ENCODE results near the gene PTGDR2.
"Not testable (repeated sequence)": the region's sequence is repeated elsewhere in the genome, so short reads cannot be mapped to it uniquely, and the experiment has no call there.

The PTGDR2 gene

DNA sequence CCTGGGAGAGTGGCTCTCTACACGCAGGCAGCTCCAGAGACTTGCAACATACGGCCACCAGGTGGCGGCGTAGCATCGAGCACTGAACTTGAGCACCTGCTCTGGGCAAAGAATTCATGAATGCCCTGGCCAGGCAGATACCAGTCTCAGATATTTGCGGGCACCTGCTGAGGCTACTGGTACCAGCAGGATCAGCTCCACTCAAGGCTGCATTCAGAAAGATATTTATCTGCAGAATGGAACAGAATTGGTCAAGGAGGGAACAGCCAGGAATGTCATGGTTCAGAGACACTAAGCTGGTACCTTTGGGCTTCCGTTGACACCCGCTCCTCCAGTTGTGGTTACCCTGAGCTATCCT is 24.6 kb downstream of the PTGDR2 start:
- no peak for TF ChIP-seq POLR2AphosphoS5 (IDR thresholded peaks at IDR 0.05; ENCODE audit: low read depth, low read length)
- TF ChIP-seq TAF1 (IDR thresholded peaks at IDR 0.05; ENCODE audit: borderline replicate concordance, low read depth, low read length) = no peak
- TF ChIP-seq POLR2A (IDR thresholded peaks at IDR 0.05; ENCODE audit: low read depth, low read length) = no peak
- DNase-seq (ENCODE audit: insufficient read length) = peak; percentile 65
- peak; percentile 98 for FAIRE-seq

DNA sequence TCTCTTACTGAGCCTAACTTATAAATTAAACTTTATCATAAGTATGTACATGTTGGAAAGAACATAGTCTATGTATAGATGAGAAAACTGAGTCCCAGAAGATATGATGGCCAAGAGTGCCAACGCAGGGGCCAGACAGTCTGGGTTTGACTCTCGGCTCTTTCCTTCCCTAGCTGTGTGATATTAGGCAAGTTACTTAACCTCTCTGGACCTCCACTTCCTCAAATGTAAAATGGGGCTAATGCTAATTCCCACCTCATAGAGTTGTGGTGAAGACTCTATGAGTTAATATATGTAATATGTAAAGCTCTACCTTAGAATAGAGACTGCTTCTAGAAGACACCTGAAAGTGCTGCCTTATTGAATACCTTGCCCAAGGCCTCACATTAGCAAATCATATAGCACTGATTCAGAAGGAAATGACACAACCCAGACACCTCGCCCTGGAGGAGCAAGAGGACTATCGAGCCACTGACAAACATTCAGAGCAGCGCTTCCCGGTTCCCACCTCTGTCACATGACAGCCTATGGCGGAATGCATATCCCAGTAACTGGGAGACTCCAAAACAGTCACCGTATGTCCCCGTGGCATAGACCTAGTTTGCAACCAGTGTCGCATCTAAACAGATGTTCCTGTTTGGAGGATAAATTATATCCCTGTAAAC is 25.1 kb downstream of the PTGDR2 start:
- no peak for DNase-seq (ENCODE audit: insufficient read length)
- TF ChIP-seq TAF1 (IDR thresholded peaks at IDR 0.05; ENCODE audit: borderline replicate concordance, low read depth, low read length) (no peak), POLR2A (IDR thresholded peaks at IDR 0.05; ENCODE audit: low read depth, low read length) (no peak), POLR2AphosphoS5 (IDR thresholded peaks at IDR 0.05; ENCODE audit: low read depth, low read length) (no peak)
- no peak for FAIRE-seq

DNA sequence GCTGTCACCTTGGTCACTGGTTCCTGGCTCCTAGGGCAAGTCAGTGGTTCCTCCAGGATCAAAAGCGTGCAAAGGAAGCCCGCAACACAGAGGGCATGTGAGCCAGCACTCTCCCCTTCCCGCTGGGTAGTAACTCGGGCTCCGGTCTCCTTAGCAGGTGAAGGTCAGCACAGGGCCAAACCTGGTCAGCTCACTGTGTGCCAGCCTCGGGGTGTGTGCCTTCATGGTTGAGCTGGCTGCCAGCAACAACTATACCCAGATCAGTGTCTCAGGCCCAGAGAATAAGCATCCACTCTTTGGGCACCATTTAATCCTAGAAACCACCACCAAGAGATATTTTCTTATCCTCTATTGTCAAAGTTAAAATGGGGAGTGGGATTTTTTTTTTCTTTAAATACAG is 30.0 kb downstream of the PTGDR2 start:
- TF ChIP-seq TAF1 (IDR thresholded peaks at IDR 0.05; ENCODE audit: borderline replicate concordance, low read depth, low read length) (no peak), POLR2AphosphoS5 (IDR thresholded peaks at IDR 0.05; ENCODE audit: low read depth, low read length) (no peak), POLR2A (IDR thresholded peaks at IDR 0.05; ENCODE audit: low read depth, low read length) (no peak)
- DNase-seq (ENCODE audit: insufficient read length) (no peak), FAIRE-seq (no peak)

DNA sequence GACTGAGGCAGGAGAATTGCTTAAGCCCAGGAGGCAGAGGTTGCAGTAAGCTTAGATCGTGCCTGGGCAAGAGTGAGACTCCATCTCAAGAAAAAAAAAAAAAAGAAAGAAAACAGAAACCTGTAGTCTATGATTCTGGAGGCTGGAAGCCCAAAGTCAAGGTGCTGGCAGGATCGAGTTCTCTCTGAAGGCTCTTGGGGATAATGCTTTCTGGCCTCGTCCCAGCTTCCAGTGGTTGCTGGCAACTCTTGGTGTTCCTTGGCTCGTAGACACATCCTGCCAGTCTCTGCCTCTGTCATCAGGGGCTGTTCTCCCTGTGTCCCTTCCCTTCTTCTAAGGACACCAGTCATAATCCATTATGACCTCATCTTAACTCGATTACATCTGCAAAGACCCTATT is 30.6 kb downstream of the PTGDR2 start:
- FAIRE-seq (no peak), DNase-seq (ENCODE audit: insufficient read length) (no peak)
- TF ChIP-seq POLR2AphosphoS5 (IDR thresholded peaks at IDR 0.05; ENCODE audit: low read depth, low read length) = no peak
- no peak for TF ChIP-seq TAF1 (IDR thresholded peaks at IDR 0.05; ENCODE audit: borderline replicate concordance, low read depth, low read length)
- TF ChIP-seq POLR2A (IDR thresholded peaks at IDR 0.05; ENCODE audit: low read depth, low read length) = no peak

DNA sequence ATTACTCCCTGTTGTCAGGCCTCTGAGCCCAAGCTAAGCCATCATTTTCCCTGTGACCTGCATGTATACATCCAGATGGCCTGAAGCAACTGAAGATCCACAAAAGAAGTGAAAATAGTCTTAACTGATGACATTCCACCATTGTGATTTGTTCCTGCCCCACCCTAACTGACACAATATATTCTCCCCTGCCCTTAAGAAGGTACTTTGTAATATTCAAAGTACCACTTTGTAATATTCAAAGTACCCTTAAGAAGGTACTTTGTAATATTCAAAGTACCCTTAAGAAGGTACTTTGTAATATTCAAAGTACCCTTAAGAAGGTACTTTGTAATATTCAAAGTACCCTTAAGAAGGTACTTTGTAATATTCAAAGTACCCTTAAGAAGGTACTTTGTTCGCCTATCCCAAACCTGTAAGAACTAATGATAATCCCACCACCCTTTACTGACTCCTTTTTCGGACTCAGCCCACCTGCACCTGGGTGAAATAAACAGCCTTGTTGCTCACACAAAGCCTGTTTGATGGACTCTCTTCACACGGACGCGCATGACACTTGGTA is 31.9 kb downstream of the PTGDR2 start:
- DNase-seq (ENCODE audit: insufficient read length); FAIRE-seq: not testable (repeated sequence)

DNA sequence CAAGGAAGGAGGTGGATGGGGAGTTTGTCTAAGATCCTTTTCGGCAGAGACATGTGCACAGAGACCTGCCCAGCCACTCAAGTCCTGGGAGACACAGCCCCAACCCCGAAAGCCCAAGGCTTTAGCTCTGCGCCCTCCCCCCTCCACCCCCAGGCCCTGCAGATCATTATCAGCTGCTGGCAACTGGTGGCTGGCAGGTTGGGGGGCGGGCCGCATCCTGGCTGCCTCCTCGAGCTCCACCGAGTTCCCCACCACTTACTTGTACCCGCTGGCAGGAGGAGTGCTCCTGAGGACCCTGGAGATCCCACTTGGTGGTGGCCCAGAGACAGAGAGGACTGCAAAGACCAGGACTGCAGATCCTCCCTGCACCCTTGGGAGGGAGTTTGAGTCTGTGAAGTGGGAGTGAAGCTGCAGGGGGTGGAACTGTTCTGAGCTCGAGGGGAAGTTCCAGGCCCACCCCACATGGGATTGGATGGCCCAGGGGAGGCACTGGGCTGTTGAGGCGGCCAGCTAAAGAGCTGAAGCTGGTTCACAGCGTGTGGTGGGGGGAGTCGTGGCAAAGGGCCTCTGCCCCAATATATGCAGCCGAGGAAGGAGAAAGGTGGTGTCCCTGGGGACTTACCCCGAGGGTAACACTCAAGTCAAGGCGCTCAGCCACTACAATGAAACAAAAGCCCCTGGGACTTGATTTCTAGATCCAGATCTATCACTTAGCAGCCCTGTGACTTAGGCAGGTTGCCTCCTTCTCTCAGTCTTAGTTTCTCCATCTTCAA is 33.7 kb downstream of the PTGDR2 start:
- no peak for DNase-seq (ENCODE audit: insufficient read length)
- peak; percentile 54 for FAIRE-seq
- no peak for TF ChIP-seq TAF1 (IDR thresholded peaks at IDR 0.05; ENCODE audit: borderline replicate concordance, low read depth, low read length)

DNA sequence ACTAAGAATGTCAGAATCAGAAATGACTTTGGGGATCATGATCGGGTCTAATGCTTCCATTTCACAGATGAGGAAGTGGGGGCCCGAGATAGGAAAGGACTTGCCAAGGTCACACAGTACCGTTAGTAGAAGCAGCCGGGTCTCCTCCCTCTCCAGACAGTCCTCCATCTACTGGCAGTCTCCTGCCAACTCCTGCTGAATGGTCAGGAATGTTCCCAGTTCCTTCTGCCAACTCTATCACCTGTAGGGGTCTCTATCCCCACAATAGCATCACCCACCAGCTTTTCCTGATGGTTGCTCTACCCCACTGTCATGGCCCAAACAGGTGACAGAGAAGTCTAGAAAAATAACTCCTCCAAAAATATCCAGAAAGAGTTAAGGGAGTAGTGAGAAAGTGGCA is 37.7 kb downstream of the PTGDR2 start:
- FAIRE-seq = no peak
- DNase-seq (ENCODE audit: insufficient read length) = no peak
- TF ChIP-seq POLR2AphosphoS5 (IDR thresholded peaks at IDR 0.05; ENCODE audit: low read depth, low read length) (no peak), POLR2A (IDR thresholded peaks at IDR 0.05; ENCODE audit: low read depth, low read length) (no peak), TAF1 (IDR thresholded peaks at IDR 0.05; ENCODE audit: borderline replicate concordance, low read depth, low read length) (no peak)

DNA sequence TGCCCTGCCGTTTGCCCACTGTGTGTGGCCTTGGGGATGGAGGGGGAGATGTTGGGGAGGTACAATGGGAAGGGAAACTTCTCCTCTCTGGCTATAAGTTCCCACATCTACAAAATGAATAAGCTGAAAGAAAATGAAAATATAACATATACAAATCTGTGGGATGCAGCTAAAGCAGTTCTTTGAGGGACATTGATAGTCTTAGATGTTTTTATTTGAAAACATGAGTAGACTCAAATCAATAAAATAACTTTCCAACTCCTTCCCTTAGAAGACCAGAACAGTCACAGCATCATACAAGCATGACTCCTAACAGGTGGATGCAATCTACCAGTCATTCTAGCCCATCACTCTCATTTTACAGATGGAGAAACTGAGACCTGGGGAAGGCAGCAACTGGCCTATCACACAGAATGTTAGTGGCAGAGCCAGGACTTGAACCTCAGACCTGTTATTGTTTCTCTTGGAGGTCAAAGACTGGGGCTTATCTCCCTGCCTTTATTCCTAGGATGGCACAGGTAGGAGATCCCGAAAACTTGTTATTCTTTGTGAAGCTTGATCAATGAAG is 39.1 kb downstream of the PTGDR2 start:
- DNase-seq (ENCODE audit: insufficient read length) (no peak), FAIRE-seq (no peak)
- no peak for TF ChIP-seq POLR2A (IDR thresholded peaks at IDR 0.05; ENCODE audit: low read depth, low read length)
- TF ChIP-seq POLR2AphosphoS5 (IDR thresholded peaks at IDR 0.05; ENCODE audit: low read depth, low read length) = no peak
- TF ChIP-seq TAF1 (IDR thresholded peaks at IDR 0.05; ENCODE audit: borderline replicate concordance, low read depth, low read length) = no peak

DNA sequence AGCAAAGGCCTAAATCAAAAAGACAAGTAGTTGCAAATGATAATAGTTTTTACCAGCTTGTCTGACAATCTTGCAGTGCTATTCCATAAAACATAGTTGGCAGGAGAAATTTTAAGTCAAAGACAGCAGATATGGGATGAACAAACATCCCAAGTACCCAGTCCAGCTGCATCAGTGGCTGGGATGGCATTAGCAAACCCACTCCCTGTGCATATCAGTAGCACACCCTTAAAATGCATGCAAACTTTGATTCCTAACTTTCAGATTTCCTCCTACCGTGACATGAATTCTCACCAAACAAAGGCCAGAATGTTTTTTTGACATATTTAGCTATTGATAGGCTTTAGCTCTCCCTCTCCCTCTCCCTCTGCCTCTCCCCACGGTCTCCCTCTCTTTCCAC is 41.6 kb downstream of the PTGDR2 start:
- FAIRE-seq = no peak
- DNase-seq (ENCODE audit: insufficient read length) = no peak
- TF ChIP-seq TAF1 (IDR thresholded peaks at IDR 0.05; ENCODE audit: borderline replicate concordance, low read depth, low read length) = no peak
- no peak for TF ChIP-seq POLR2A (IDR thresholded peaks at IDR 0.05; ENCODE audit: low read depth, low read length)
- no peak for TF ChIP-seq POLR2AphosphoS5 (IDR thresholded peaks at IDR 0.05; ENCODE audit: low read depth, low read length)

DNA sequence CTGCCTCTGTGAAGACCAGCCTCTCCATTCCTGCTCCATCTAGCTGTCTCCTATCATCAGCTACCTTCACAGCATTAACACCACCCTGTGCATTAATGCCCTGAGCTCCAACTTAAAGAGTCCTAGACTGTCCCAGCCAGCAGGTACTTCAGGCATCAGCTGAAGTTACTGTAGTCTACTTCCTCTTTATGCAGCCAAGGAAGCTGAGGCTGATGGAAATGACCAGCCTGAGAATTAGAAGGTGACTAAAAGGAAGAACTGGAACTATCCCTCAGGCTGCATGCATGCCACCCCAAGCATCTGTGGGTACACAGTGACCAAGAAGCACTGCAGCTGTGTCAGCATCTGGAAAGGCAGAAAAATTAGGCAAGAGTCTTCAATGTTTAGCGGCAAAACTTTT is 42.4 kb downstream of the PTGDR2 start:
- TF ChIP-seq POLR2A (IDR thresholded peaks at IDR 0.05; ENCODE audit: low read depth, low read length) = no peak
- no peak for TF ChIP-seq TAF1 (IDR thresholded peaks at IDR 0.05; ENCODE audit: borderline replicate concordance, low read depth, low read length)
- no peak for TF ChIP-seq POLR2AphosphoS5 (IDR thresholded peaks at IDR 0.05; ENCODE audit: low read depth, low read length)
- DNase-seq (ENCODE audit: insufficient read length) (no peak), FAIRE-seq (peak; percentile 46)

DNA sequence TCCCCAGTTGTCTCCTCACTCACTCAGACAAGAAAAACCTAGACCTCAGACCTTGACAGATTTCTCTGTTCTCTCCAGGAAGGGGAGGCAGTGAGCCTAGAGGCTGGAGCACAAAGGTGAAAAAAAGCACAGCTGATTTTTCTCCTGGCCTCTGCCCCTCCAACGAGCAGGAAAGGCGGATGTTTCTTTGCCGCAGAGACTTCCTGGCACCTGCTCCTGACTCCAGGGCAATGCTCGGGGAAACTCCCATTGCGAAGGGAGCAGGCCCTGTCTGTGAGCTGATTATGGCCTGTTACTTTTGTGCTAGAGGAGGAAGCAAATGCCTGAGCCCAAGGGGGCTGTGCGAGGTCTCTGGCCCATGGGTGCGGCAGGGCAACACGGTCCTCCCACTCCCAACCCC is 45.2 kb downstream of the PTGDR2 start:
- peak; percentile 42 for FAIRE-seq
- no peak for DNase-seq (ENCODE audit: insufficient read length)
- TF ChIP-seq TAF1 (IDR thresholded peaks at IDR 0.05; ENCODE audit: borderline replicate concordance, low read depth, low read length) (no peak), POLR2AphosphoS5 (IDR thresholded peaks at IDR 0.05; ENCODE audit: low read depth, low read length) (no peak), POLR2A (IDR thresholded peaks at IDR 0.05; ENCODE audit: low read depth, low read length) (no peak)

DNA sequence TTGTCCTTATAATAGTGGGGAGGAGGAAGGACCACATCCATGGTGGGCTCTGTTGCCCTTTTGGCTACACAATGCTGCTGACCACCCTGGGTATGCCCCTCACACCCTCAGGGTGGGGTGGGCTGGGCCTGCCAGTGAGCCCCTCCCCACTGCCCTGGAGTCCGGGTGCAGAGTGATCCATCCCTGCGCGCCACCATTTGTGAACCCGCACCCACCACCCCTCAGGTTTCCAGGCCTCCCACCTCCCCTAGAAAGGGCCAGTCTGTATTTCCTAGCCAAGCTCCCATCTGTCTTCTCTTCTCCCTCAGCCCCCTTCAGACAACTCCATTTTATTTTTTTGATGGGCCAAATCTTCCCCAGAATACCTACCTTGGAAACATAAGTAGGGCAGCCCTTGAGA is 45.6 kb downstream of the PTGDR2 start:
- no peak for FAIRE-seq
- TF ChIP-seq TAF1 (IDR thresholded peaks at IDR 0.05; ENCODE audit: borderline replicate concordance, low read depth, low read length) (no peak), POLR2A (IDR thresholded peaks at IDR 0.05; ENCODE audit: low read depth, low read length) (no peak), POLR2AphosphoS5 (IDR thresholded peaks at IDR 0.05; ENCODE audit: low read depth, low read length) (no peak)
- DNase-seq (ENCODE audit: insufficient read length) = no peak
